Kidney glomerular epithelial cell (primary cell): ENCODE measurements around the gene CELA2A.
A peak's percentile ranks its signal among the peaks of the same experiment; 100 is the strongest.
"Not testable (repeated sequence)": the region's sequence is repeated elsewhere in the genome, so short reads cannot be mapped to it uniquely, and the experiment has no call there.

Experiments
- DNase-seq: peaks from one replicate; lab custom pipeline; 2025; lab: John Stamatoyannopoulos, UW

CELA2A gene

DNA sequence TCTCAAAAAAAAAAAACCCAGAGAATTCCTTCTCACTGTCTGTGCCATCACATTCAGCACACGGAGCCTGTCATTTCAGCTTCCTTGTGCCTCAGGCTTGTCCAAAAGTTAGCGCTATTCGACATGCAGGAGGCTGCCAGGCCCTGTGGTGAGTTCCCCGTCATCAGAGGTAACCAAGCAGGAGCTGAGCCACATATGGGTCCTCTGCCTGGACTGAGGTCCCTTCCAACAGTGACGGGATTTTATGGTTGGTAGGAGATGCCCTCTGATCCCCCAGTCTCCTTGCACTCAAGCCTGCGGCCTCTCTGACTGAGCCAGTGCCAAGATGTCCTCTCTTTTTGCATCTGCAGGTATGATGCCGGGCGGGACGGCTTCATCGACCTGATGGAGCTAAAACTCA lies 31.0 kb upstream of the CELA2A start:
- no peak for DNase-seq

DNA sequence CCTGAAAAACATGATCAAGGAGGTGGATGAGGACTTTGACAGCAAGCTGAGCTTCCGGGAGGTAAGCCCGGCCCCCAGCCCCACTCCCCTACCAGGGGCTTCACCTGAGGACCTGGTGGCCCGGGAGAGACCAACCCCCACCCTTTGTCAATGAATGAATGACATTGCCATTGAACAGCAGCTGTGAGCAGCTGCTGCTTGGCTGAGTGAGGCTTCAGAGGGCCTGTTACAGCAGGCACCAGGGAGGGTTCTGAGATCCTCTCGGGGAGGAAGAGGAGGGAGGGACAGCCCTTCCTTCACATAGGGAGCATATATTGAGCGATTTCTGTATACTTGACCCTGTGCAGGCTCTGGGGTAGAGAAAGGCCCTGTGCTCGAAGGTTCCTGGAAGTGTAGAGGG lies 30.6 kb upstream of the CELA2A start:
- no peak for DNase-seq

- peak; percentile 7 for DNase-seq
Measured at GRCh38 chr1:15426492-15427279, 29.8 kb upstream of the CELA2A start.

GRCh38 chr1:15427280-15427666 lies 29.3 kb upstream of the CELA2A start:
- no peak for DNase-seq

DNA sequence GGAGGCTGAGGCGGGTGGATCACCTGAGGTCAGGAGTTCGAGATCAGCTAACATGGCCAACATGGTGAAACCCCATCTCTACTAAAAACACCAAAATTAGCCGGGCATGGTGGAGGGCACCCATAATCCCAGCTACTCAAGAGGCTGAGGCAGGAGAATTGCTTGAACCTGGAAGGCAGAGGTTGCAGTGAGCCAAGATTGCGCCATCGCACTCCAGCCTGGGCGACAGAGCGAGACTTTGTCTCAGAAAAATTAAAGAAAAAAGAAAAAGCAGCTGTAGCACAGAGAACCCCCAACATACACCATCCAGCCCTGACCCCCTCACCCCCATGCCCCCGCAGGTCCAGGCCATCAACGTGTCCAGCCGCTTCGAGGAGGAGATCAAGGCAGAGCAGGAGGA lies 28.3 kb upstream of the CELA2A start:
- not testable (repeated sequence) for DNase-seq

GRCh38 chr1:15428815-15429435 lies 27.6 kb upstream of the CELA2A start:
- no peak for DNase-seq

- no peak for DNase-seq
Measured at GRCh38 chr1:15429701-15430149, 26.8 kb upstream of the CELA2A start.

DNA sequence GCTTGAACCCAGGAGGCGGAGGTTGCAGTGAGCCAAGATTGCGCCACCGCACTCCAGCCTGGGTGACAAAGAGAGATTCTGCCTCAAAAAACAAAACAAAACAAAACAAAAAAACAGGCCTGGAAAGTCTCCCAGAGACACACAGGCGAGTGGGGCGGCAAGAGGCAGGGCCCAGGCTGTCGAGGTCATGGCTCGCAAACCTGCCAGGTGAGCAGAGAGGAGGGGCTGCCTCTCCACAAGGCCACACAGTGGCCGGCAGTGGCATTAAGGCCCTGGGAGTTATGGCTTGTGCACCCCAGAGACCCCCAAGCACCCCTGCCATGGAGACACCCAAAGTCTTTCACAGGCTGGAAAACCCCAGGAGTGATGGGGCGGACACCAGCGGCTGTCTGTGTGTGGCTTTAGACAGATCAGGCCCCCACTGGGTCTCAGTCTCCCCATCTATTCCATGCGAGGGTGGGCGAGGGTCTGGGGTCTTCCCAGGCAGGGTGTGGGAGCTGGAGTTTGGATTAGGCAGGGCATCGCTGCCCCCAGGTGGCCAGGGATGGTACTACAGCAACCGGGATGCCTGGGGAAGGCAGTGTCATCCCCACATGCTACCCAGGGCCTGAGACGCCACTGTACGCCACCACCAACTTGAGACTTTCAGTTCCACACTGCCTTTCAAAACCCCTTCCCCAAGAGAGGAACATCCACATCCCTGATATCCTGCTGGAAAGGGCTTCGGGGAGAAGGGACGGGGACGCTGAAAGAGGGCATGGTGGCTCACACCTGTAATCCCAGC lies 25.6 kb upstream of the CELA2A start:
- peak; percentile 6 for DNase-seq

GRCh38 chr1:15431571-15431948 lies 25.0 kb upstream of the CELA2A start:
- no peak for DNase-seq

DNA sequence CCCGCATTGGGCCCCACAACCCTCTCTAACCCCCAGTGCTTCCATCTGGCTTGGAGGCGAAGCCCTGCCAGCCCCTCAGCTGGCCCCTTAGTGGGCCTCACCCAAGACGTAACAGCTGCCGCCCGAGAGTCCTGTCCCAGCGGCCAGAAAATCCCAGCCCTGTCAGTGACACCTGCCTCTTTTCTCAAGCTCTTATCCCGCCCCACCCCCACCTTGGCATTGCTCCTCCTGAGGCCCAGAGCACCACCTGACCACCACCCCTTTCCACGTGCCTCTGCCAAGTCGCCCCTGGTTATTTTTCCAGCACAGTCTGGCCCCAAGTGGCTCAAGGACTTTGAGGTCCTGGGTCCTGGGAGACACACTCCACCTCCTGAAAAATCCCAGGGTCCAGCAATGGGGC lies 24.2 kb upstream of the CELA2A start:
- DNase-seq, result no peak

- DNase-seq, result no peak
Measured at GRCh38 chr1:15433471-15433870, 23.1 kb upstream of the CELA2A start.

DNA sequence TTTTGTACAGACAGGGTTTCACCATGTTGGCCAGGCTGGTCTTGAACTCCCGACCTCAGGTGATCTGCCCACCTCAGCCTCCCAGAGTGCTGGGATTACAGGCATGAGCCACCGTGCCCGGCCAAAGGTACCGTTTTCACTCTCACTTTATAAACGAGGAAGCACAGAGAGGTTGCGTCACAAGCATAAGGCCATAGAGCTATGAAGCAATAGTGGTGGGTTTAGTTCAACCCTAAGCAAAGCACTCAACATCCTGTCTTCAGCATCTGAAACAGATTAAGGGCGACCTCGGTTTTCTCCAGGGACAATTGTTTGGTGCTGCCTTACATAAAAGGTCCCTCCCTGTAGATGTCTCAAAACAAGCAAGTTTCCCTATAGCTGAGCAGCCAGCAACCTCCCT lies 21.8 kb upstream of the CELA2A start:
- not testable (repeated sequence) for DNase-seq

DNA sequence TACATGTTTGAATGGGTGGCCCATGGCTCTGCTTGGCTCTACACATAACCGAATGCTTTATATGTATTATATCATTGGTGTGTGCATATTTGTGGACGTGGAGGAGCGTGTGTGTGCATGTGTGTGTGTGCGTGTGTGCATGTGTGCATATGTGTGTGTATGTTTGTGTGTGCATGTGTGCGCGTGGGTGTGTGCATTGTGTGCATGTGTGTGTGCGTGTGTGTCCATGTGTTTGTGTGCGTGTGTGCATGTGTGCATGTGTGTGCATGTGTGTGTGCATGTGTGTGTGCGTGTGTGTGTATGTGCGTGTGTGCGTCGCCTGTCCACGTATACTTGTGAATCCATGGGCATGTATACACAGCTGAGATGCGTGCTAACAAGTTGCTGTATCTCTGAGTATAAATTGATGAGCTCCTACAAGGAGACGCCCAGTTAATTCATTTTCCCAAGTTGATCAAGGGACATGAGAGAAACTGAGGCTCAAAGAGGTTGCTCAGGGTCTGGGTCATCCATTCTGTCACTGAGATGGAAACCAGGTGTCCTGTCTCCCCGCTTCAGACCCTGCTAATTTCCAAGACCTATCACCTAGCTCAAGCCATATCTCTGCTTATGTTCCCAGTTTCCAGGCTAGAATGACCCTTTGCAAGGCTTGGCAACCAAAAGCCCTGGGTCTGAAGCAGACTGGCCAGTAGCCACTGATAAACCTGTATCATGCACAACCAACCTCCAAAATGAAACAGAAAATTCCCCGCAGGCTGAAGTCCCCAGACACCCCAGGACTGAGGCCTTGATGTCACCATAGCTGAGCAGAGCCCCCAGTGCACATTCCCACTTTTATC lies 21.1 kb upstream of the CELA2A start:
- no peak for DNase-seq

DNA sequence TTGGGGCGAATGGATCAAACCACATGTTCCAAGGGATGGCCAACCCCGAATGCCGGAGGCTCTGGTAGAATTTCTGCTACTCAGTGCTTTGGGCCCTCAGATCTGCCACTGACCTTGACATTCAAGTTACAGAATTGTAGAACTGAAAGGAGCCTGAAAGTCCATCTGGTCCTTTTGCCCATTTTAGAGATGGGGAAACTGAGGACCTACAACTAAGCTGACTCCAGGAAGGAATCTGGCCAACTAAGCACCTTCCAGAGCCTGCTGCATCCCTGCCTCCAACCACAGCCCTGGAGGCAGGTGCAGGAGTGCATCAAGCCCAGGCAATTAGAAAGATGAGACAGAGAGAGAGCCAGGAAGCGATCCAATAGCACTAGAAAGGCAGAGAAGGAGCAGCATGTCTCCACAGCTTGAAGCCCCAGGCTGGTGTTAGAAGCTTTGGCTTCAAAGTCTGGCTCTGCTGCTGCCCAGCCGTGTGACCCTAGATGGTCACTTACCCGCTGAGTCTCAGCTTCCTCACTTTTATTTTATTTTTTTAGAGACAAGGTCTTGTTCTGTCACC lies 19.6 kb upstream of the CELA2A start:
- no peak for DNase-seq

DNA sequence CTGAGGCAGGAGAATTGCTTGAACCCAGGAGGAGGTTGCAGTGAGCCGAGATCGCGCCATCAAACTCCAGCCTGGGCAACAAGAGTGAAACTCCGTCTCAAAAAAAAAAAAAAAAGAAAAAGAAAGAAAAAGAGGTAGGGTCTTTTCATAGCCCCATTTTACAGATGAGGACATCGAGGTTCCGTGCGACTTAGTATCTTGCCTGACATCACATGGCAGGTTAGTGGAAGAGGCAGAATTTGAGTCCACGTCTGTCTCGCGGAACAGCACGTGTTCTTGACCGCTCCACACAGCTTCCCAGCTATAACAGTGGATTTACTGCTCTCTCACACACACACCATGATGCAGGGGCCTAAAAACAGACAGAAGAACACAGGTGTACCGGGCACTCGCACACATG lies 17.2 kb upstream of the CELA2A start:
- DNase-seq, result no peak

- no peak for DNase-seq
Measured at GRCh38 chr1:15440357-15440756, 16.2 kb upstream of the CELA2A start.

GRCh38 chr1:15441247-15441646 lies 15.3 kb upstream of the CELA2A start:
- no peak for DNase-seq

DNA sequence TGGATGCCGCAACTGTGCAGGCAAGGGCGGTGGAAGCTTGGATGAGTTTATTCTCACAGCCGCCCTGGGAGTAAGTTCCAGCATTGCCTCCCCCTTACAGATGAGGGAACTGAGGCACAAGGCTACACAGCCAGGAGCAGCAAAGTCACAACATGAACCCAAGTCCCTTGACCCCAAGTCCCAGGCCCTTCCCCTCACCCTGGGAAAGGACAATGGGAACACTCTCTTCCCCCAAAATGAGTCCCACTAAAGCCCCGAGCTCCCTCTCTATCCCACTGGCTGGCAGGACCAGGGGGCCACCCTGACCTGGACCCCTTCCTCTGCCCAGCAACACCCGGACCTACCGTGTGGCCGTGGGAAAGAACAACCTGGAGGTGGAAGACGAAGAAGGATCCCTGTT lies 14.4 kb upstream of the CELA2A start:
- no peak for DNase-seq

DNA sequence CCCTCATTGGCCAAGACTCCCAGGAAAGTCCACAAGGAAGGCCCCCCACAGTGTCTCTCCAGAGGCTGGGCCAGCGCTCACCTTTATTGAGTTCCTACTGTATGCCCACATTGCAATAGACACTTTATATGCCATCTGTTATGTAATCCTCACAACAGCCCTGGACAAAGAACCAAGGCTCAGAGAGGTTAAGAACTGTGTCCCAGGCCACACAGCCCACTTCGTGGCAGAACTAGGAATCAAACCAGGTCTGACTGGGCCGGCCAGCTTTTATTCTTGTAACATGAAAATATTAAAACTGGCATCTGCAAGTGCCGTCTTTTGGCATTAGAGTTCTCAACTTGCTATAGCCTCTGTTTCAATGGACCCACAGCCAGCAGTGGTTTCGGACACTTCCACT lies 13.8 kb upstream of the CELA2A start:
- no peak for DNase-seq

GRCh38 chr1:15443281-15443680 lies 13.3 kb upstream of the CELA2A start:
- no peak for DNase-seq

DNA sequence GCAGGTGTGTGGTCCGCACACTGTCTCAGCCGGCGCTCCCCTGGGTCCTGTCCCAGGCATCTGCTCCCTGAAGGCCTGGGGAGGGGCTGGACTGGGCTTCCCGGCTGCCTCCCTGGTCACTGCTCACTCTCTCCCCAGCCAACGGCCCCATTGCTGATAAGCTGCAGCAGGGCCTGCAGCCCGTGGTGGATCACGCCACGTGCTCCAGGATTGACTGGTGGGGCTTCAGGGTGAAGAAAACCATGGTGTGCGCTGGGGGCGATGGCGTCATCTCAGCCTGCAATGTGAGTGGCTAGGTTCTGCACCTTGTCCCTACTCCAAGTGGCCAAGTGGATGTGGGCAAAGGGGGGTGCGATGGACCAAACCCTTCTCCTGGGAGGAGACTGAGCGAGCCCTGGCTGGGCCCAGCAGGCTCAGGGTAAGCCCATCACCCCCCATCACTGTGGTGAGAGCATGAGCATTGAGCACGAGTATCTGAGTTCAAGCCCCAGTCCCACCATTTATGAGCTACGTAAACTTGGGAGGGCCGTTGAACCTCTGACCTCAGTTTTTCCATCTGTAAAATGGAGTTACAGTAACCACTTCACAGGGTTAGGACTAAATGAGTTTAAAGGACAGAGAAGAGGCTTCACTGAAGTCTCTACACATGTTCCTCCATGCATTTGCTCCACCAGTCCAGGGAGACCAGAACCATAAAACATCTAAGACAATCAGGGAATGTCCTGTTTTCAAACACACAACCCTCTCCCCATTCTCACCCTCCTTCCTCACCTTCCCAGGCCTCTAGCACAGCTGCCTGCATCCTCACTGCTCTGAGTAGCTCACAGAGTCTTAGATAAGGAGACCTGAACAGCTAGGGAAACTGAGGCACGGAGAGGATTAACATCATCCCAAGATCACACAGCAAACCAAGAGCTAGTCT lies 11.8 kb upstream of the CELA2A start:
- no peak for DNase-seq
